ENCODE measurements around the gene DCLK3.

- TF ChIP-seq SIX5 (IDR thresholded peaks at IDR 0.05; ENCODE audit: low read depth, low read length, severe bottlenecking) (no peak), POLR2A (IDR thresholded peaks at IDR 0.05; ENCODE audit: low read depth, low read length) (no peak), CTCF (IDR thresholded peaks at IDR 0.05 in 2 of 3, conservative IDR thresholded peaks at IDR 0.05 in 1 of 3; ENCODE audit: control insufficient read depth in 2 of 3, extremely low read depth in 1 of 3, insufficient read depth in 1 of 3, low read depth in 3 of 3, low read length in 3 of 3) (no peak), SP1 (IDR thresholded peaks at IDR 0.05; ENCODE audit: low read depth, low read length) (no peak), ZBTB33 (IDR thresholded peaks at IDR 0.05) (no peak), PBX3 (IDR thresholded peaks at IDR 0.05; ENCODE audit: insufficient replicate concordance, low read depth, low read length) (no peak), NFIC (IDR thresholded peaks at IDR 0.05; ENCODE audit: low read depth, low read length) (no peak), ZBTB40 (IDR thresholded peaks at IDR 0.05; ENCODE audit: borderline replicate concordance) (no peak), BCL11A (IDR thresholded peaks at IDR 0.05; ENCODE audit: low read depth, low read length) (no peak), NFYB (IDR thresholded peaks at IDR 0.05; ENCODE audit: insufficient read depth, low read depth, low read length) (no peak), EGR1 (IDR thresholded peaks at IDR 0.05; ENCODE audit: borderline replicate concordance in 1 of 2, low read depth in 2 of 2, low read length in 2 of 2) (no peak), ZNF687 (IDR thresholded peaks at IDR 0.05) (no peak)
Observed at GRCh38 chr3:36709281-36709680, 55.1 kb downstream of the DCLK3 start.
